A673 (cell line): ENCODE results near the gene SPTLC3.

Source experiments
- CTCF ChIP-seq: fragments of 300-800, 200-600 bp; sonication (generic); conservative IDR thresholded peaks from 2 replicates; pipeline ENCODE4 v1.5.1; 2017; ENCODE audit warnings: low read depth, mild to moderate bottlenecking, antibody characterized with exemption, low read length, moderate library complexity, mixed read lengths
- EZH2 ChIP-seq: fragments of 200-600 bp; sonication (generic); IDR thresholded peaks from 2 replicates; pipeline ENCODE4 v1.6.1; 2017; ENCODE audit warnings: borderline replicate concordance, low read depth, mild to moderate bottlenecking, mixed read lengths, antibody characterized with exemption, low read length; ENCODE audit not compliant: poor library complexity, severe bottlenecking

- TF ChIP-seq CTCF = no peak
- no peak for TF ChIP-seq EZH2
Observed at GRCh38 chr20:13117200-13117599, 108.4 kb downstream of the SPTLC3 start.
